ENCODE results near the gene KLF3. TPM values are rescaled to one million over a fixed set of nuclear protein-coding genes. Genes with fewer than 3 reads are reported as not detected.

Gene KLF3
- polyA plus RNA-seq, 4 donors, result 53.6 to 63.8 (median 61.7) TPM

GRCh38 chr4:38692421-38692820 is 28.4 kb downstream of the KLF3 start:
- no peak for DNase-seq (ENCODE audit: low read depth in 4 of 4, low spot score in 2 of 4)

DNA sequence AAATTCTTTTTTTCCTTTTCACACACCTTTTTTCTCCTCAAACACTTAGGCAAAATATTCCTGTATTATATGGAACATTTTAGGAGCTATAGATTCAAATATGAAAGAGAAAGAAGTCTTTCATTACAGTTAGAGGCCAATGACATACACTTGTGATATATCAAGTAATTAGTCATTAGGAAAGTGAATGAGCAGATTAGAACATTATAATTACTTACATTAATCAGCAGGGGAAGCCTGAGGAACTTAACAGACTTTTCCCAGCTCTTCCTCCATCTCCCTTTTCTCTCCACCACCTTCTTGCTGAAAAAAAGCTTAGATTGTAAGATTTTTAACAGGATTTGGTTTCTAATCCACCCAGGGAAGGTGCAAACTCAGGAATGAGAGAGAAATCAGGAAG is 29.6 kb downstream of the KLF3 start:
- DNase-seq (ENCODE audit: low read depth in 4 of 4, low spot score in 2 of 4), result no peak

- no peak for DNase-seq (ENCODE audit: low read depth in 4 of 4, low spot score in 2 of 4)
These were observed 30.3 kb downstream of the KLF3 start for GRCh38 chr4:38694330-38694729.

- DNase-seq (ENCODE audit: low read depth in 4 of 4, low spot score in 2 of 4), result no peak
These were observed 31.8 kb downstream of the KLF3 start for GRCh38 chr4:38695809-38696208.

GRCh38 chr4:38696697-38697096 is 32.7 kb downstream of the KLF3 start:
- no peak for DNase-seq (ENCODE audit: low read depth in 4 of 4, low spot score in 2 of 4)

DNA sequence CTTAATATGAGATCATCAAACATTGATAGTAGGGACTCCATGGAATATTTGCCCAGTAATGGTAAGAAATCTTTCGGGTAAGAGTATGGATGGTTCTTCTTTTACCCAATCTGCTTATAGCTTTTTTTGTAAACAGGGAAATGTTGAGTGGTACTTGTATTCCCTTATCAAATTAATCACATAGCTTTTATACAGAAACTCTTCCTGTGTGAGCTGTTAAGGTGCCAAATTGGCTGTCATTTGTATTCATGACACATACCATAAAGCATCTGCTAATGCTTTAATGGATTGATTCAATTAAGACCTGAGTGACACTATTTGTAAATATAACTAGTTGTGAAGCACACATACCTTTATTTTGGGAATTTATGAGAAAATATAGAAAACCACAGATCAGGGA is 34.2 kb downstream of the KLF3 start:
- DNase-seq (ENCODE audit: low read depth in 4 of 4, low spot score in 2 of 4), result no peak

- no peak for DNase-seq (ENCODE audit: low read depth in 4 of 4, low spot score in 2 of 4)
These were observed 35.1 kb downstream of the KLF3 start for GRCh38 chr4:38699112-38699511.

DNA sequence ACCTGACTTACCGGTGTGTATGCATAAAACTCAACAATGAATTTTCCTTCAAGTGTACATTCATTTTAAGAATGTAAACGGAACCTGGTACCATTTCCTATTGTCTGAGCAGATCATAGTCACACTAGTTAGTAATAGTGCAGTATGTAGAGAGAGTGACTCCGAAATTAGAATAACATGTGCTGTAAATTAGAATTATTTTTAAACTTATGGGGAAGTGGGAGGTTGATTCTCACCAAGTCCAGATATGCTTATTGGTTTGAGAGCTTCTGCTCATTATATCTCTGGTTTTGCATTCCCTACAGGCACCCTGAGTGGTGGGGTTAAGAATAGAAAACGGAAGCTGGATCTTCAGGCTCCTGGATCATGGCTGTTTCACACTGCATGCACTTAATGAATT is 39.6 kb downstream of the KLF3 start:
- no peak for DNase-seq (ENCODE audit: low read depth in 4 of 4, low spot score in 2 of 4)

DNA sequence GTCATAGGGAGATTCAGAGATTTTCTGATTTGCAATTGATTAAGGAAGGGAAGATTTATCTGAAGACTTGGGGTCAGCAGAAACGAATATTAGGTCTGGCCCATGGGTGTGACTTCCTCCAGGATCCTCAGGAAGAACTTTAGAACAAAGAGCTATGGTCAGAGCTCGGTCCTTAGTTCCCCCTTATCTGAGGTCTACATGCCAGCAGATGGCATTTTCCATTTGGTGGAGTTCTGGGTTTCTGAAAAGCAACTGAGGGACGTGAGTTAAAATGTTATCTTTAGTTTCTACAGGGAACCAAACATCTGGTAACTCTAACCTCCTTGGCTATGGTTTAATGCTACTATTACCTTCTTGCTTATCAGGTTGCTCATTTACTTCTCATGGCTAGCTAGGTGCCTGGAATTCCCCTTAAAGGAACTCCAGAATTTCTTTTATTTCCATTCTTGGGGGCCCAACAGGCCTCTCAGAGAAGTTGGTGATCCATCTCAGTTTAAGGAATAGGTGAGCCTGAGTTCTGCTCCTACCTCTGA is 40.7 kb downstream of the KLF3 start:
- no peak for DNase-seq (ENCODE audit: low read depth in 4 of 4, low spot score in 2 of 4)

DNA sequence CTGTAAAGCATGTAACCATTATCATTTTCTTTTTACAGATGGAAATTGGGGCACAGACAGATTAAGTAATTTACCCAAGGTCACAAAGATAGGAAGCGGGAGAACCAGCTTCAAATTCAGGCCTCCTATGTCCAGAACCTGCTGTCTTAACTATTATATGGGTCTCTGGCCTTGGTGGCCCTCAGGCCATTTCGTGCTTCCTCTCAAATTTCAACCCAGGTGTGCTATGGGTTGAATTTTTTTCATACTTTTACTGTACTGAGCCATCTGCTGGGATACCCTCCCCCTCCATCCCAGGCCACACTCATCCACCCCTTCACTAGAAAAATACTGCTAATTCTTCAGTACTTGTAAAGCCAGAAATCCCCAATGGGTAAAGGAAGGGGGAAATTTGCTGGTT is 42.3 kb downstream of the KLF3 start:
- DNase-seq (ENCODE audit: low read depth in 4 of 4, low spot score in 2 of 4), result no peak

- DNase-seq (ENCODE audit: low read depth in 4 of 4, low spot score in 2 of 4), result no peak
These were observed 46.1 kb downstream of the KLF3 start for GRCh38 chr4:38710053-38710452.

DNA sequence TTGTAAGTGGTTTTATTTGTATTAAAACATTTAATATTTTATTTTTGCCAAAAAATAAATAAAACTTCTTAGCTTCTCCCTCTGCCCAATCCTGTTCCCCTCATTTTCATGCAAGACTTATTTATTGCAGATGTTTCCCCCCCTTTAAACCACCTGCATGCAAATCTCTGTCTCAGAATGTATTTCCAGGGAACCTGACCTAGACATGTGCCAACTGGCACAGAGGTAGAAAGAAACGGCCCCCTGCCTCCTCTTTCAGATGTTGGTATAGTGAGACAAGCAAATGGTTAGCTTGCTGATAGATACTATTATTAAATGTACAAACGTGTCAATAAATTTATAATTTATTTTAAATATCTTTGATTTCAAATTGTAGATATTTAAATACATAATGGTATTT is 47.1 kb downstream of the KLF3 start:
- no peak for DNase-seq (ENCODE audit: low read depth in 4 of 4, low spot score in 2 of 4)

- no peak for DNase-seq (ENCODE audit: low read depth in 4 of 4, low spot score in 2 of 4)
These were observed 51.1 kb downstream of the KLF3 start for GRCh38 chr4:38715050-38715449.

DNA sequence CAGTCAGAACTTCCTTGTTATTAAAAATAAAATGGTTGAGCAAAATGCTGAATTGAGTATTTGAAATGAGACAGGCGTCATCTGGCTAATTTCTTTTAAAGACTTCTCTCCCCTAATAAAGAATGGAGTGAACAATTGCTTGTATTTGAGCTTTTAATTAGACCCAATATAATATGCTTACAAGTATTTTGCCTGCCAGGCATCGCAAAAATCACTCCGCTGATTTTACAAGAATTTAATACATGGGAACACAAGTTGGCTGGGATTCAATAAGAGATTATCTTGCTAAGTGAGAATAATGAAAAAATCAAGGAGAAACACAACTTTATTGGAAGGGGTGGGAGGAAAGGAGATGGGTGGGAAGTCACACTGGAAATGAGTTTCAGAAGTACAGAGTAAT is 52.3 kb downstream of the KLF3 start:
- DNase-seq (ENCODE audit: low read depth in 4 of 4, low spot score in 2 of 4), result no peak

GRCh38 chr4:38717604-38718003 is 53.6 kb downstream of the KLF3 start:
- no peak for DNase-seq (ENCODE audit: low read depth in 4 of 4, low spot score in 2 of 4)

- no peak for DNase-seq (ENCODE audit: low read depth in 4 of 4, low spot score in 2 of 4)
These were observed 59.1 kb downstream of the KLF3 start for GRCh38 chr4:38723114-38723513.

DNA sequence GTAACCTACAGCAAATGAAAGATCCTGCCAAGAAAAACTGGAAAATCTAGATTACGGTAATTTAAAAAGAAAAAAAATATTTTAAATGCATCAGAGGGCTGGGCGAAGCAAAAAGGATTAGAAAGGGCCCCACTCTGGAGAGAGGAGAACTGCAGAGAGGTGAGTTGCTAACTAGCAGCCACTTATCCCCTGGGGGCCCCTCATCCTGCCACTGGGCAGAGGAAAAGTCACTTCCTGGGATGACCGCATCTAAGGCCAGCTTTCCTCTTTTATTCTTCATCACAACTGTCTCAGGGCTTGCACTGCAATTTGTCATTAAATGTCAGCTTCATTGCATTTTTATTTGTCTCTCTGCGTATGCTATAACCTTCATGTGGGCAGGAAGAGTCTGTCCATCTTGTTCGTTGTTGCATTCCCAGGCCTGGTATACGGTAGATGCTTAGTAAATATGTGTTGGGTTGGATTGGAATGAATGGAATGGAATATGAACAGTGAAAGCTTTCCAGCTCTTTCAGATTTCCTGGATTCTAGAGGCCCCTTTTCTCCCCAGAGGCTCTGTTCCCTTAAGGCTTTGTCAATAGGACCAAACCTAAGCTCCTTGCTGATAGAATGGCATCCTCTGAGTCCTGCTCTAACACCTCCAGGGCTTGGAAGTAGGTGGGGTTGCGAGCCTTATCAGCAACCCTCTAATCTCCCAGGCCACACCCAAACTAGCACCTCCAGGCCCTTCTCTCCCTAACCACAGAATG is 59.9 kb downstream of the KLF3 start:
- no peak for DNase-seq (ENCODE audit: low read depth in 4 of 4, low spot score in 2 of 4)

DNA sequence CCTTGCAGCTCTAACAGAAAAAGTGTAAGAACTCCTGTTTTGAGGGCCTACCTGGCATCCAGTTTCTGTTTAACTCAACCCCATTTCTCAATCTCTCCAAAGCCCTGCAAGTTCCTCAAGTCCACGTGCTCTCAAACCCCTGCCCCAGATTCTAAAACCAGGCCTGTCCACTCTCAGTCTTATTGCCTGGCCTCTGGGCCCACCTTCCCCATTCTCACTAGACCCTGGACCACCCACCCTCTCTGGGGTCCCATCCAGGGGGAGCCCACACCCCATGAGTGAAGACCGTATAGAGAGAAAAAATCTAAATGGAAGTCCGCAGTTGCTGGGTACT is 60.4 kb downstream of the KLF3 start:
- no peak for DNase-seq (ENCODE audit: low read depth in 4 of 4, low spot score in 2 of 4)

DNA sequence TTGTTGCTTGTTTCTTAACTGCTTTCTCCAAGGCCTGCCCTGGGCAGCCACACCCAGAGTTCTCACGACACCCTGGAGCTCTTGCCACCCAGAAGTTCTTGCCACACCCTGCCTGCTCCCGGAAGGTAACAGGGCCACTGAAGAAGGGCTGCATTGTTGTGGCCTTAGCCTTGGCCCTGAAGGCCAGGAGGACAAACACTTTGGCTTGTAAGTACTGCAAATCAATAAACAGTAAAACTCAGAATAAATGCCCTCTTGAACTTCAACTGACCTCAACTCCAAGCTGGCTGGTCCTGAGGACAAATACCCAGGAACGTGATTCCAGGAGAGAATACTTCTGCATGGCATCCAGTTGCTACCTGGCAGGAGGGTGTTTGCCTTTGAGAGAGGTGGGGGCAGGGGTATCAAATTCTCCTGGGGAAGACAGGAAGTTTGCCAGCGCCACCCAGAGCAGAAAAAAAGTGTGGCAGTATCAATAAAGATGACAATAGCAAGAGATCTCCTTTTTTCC is 64.7 kb downstream of the KLF3 start:
- no peak for DNase-seq (ENCODE audit: low read depth in 4 of 4, low spot score in 2 of 4)

- no peak for DNase-seq (ENCODE audit: low read depth in 4 of 4, low spot score in 2 of 4)
These were observed 66.5 kb downstream of the KLF3 start for GRCh38 chr4:38730493-38730829.

DNA sequence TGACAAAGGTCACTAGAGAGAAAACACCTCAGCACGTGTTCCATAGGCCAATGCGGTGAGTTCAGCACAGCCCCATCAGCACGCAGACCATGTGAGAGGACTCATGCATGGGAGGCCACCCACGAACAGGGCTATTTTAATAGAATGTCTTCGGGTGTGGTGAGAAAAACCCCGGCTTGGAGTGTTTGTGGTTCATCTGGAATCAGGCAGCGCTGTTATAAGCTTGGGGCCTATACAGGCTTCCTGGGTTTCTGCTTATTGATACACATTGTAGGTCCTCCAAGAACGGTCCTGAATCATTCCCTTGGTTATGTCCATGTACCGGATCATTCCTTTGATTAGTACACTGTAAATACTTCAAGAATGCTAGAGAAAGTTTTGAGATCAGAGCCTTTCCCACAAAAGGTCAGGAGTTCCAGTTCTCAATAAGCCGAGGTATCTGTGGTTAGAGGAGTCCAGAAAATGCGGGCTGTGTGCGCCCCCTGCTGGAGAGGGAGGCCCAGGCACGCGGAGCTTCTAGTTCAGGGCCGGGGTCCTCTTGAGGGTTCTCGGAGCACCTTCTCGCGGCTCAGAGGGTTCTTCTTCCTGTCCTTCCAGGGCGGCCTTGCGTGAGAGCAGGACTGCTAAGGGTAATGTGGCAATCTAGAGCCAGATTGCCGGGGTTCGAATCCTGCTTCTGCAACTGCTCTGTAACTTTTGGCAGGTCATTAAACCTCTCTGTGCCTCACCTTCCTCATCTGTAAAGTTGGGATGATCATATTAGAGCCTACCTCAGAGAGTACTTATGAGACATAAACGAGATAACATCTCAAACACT is 67.0 kb downstream of the KLF3 start:
- DNase-seq (ENCODE audit: low read depth in 4 of 4, low spot score in 2 of 4), result peak in 3 of 4 donors; percentile 15 to 59 (median 46)

DNA sequence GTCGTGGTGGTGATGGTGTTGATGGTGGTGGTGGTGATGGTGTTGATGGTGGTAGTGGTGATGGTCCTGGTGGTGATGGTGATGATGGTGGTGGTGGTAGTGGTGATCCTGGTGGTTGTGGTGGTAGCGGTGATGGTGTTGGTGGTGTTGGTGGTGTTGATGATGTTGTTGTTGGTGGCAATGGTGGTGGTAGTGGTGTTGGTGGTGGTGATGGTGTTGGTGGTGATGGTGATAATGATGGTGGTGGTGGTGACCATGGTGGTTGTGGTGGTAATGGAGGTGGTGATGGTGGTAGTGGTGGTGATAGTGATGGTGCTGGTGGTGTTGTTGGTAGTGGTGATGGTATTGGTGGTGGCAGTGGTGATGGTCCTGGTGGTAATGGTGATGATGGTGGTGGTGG is 69.7 kb downstream of the KLF3 start:
- no peak for DNase-seq (ENCODE audit: low read depth in 4 of 4, low spot score in 2 of 4)

All from left renal cortex interstitium (tissue), 4 donors.